Activated B cell treated with CpG ODN at 0.5 μM for 24 hours (primary cell): ENCODE measurements around the gene IMPA2. TPM values are rescaled to one million over a fixed set of nuclear protein-coding genes. Genes with fewer than 3 reads are reported as not detected.

Source experiments
- ATAC-seq: fragments of 200-7000 bp; cut with Tn5 transposase; one replicate; pipeline ENCODE4 v1.10.0; 2021; ENCODE audit warnings: low read depth, mild to moderate bottlenecking, moderate library complexity
- CTCF ChIA-PET: fragments of 350-600 bp; sonication (Branson Sonifier 250); formaldehyde crosslinking; loops from one replicate; lab custom pipeline; 2021; ENCODE audit warnings: antibody characterized with exemption; lab: Charles Lee
- POLR2A ChIA-PET: fragments of 350-600 bp; sonication (Branson Sonifier 250); formaldehyde crosslinking; loops from one replicate; lab custom pipeline; 2021; ENCODE audit warnings: antibody characterized with exemption; lab: Charles Lee
- DNase-seq: peaks from one replicate; pipeline ENCODE4 v3.0.0; 2022
- H3K27ac Mint-ChIP-seq: one replicate; pipeline ENCODE4 v1.8.0; 2020; ENCODE audit warnings: mixed read lengths
- H3K27me3 Mint-ChIP-seq: one replicate; pipeline ENCODE4 v1.8.0; 2021; ENCODE audit warnings: mixed read lengths
- H3K36me3 Mint-ChIP-seq: one replicate; pipeline ENCODE4 v1.8.0; 2021; ENCODE audit warnings: low read depth, mixed read lengths
- H3K4me1 Mint-ChIP-seq: one replicate; pipeline ENCODE4 v1.8.0; 2021; ENCODE audit warnings: mixed read lengths
- H3K4me3 Mint-ChIP-seq: one replicate; pipeline ENCODE4 v1.8.0; 2020; ENCODE audit warnings: mild to moderate bottlenecking, mixed read lengths
- H3K9me3 Mint-ChIP-seq: one replicate; pipeline ENCODE4 v1.8.0; 2020; ENCODE audit warnings: mixed read lengths
- intact Hi-C: fragments of 100-400 bp; cut with micrococcal nuclease; formaldehyde crosslinking; loops from one replicate; pipeline ENCODE4 v1.15.1; 2024
- total RNA-seq: library from RNA; stranded (reverse); gene quantifications from 2 replicates; pipeline ENCODE4 v1.2.3, GENCODE V29; 2022
- TF ChIP-seq, protein P1 (sequence below): fragments of 200-600 bp; IDR thresholded peaks from one replicate; pipeline ENCODE4 v1.8.0; 2022; ENCODE audit warnings: antibody characterized with exemption, mild to moderate bottlenecking

Gene IMPA2
- total RNA-seq, 1 donor from 2014 or later = 7.5 TPM

GRCh38 chr18:12000072-12000659 is 18.9 kb downstream of the IMPA2 start:
- H3K4me3 Mint-ChIP-seq = no peak overlapping the region
- H3K27ac Mint-ChIP-seq = no peak overlapping the region
- H3K27me3 Mint-ChIP-seq = no peaks in the 10 kb centered on the region
- H3K36me3 Mint-ChIP-seq = no peaks in the 10 kb centered on the region
- intact Hi-C loops = no loop called here
- peaks cover 9% of the 10 kb centered on the region for H3K4me1 Mint-ChIP-seq
- ChIA-PET POLR2A (no interaction called here), CTCF (interaction anchor here (10.4 kb wide), 1 partner anchor 62 kb away, joined by 236 read pairs; no protein-coding TSS in a partner anchor)
- H3K9me3 Mint-ChIP-seq = no peaks in the 10 kb centered on the region
- TF ChIP-seq, protein P1, sequence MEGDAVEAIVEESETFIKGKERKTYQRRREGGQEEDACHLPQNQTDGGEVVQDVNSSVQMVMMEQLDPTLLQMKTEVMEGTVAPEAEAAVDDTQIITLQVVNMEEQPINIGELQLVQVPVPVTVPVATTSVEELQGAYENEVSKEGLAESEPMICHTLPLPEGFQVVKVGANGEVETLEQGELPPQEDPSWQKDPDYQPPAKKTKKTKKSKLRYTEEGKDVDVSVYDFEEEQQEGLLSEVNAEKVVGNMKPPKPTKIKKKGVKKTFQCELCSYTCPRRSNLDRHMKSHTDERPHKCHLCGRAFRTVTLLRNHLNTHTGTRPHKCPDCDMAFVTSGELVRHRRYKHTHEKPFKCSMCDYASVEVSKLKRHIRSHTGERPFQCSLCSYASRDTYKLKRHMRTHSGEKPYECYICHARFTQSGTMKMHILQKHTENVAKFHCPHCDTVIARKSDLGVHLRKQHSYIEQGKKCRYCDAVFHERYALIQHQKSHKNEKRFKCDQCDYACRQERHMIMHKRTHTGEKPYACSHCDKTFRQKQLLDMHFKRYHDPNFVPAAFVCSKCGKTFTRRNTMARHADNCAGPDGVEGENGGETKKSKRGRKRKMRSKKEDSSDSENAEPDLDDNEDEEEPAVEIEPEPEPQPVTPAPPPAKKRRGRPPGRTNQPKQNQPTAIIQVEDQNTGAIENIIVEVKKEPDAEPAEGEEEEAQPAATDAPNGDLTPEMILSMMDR = no peak
- no peak for ATAC-seq
- no peak for DNase-seq

DNA sequence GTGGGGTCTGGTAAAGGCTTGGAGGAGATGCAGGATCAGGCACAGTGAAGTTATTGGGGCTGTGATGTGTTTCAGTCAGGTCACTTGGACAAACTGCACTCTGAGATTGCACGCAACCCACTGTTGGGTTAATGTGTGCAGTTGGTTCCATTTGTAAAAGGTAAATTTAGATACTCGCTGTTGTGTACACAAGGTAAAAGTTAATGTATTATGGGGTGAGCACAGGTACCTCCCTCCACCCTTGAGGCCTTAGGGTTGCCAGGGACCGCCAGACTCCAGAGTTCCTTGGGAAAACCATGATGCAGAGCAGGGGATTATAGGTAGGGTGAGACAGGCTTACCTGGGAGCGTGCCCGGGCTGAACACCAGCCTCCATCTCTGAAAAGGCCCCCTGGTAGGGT is 20.1 kb downstream of the IMPA2 start:
- ChIA-PET POLR2A (no interaction called here), CTCF (interaction anchor here (0.6 kb wide), 1 partner anchor 290 kb away, joined by 4 read pairs; no protein-coding TSS in a partner anchor)
- DNase-seq (no peak), ATAC-seq (no peak)
- TF ChIP-seq, protein P1 = no peak
- Mint-ChIP-seq H3K9me3 (no peaks in the 10 kb centered on the region), H3K4me3 (no peak overlapping the region), H3K27ac (no peak overlapping the region), H3K36me3 (no peaks in the 10 kb centered on the region), H3K4me1 (peaks cover 4% of the 10 kb centered on the region), H3K27me3 (no peaks in the 10 kb centered on the region)
- intact Hi-C loops = no loop called here

DNA sequence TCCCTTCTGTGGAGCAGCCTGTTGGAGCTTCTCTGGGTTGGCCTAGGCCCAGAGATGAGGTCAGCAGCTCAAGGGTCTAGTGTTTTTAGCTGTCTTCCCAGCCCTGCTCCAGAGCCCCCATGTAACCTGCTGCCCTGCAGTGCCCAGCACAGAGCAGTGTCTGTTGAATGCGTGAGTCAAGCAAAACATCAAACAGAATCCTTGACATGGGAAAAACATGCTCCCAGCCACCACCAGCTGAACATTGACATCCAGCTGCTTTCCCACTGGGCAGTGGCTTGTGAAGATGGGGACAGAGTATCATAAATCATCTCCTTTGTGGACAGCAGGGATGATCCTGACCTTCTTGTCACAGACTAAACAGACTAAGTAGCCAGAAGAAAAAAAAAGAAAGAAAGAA is 22.6 kb downstream of the IMPA2 start:
- no peaks in the 10 kb centered on the region for H3K36me3 Mint-ChIP-seq
- H3K27me3 Mint-ChIP-seq = no peaks in the 10 kb centered on the region
- ChIA-PET POLR2A (no interaction called here), CTCF (interaction anchor here (1.8 kb wide), 1 partner anchor 67 kb away, joined by 4 read pairs; no protein-coding TSS in a partner anchor)
- H3K4me3 Mint-ChIP-seq = no peak overlapping the region
- ATAC-seq (no peak), DNase-seq (no peak)
- intact Hi-C loops = no loop called here
- H3K27ac Mint-ChIP-seq = no peak overlapping the region
- no peaks in the 10 kb centered on the region for H3K9me3 Mint-ChIP-seq
- peaks cover 4% of the 10 kb centered on the region for H3K4me1 Mint-ChIP-seq
- TF ChIP-seq, protein P1 = no peak

GRCh38 chr18:12005538-12006487 is 24.5 kb downstream of the IMPA2 start:
- no peak overlapping the region for H3K27ac Mint-ChIP-seq
- H3K36me3 Mint-ChIP-seq = no peaks in the 10 kb centered on the region
- H3K4me1 Mint-ChIP-seq = peaks cover 4% of the 10 kb centered on the region
- intact Hi-C loops = no loop called here
- ChIA-PET CTCF (interaction anchor here (1.8 to 2.5 kb wide), 2 partner anchors 10 to 68 kb away, joined by 4 to 11 read pairs; no protein-coding TSS in a partner anchor), POLR2A (no interaction called here)
- TF ChIP-seq, protein P1 = no peak
- no peak overlapping the region for H3K4me3 Mint-ChIP-seq
- no peak for DNase-seq
- H3K27me3 Mint-ChIP-seq = no peaks in the 10 kb centered on the region
- ATAC-seq = no peak
- no peaks in the 10 kb centered on the region for H3K9me3 Mint-ChIP-seq

GRCh38 chr18:12006488-12006840 is 25.2 kb downstream of the IMPA2 start:
- no peak overlapping the region for H3K27ac Mint-ChIP-seq
- peaks cover 4% of the 10 kb centered on the region for H3K4me1 Mint-ChIP-seq
- no peaks in the 10 kb centered on the region for H3K27me3 Mint-ChIP-seq
- ATAC-seq (no peak), DNase-seq (no peak)
- TF ChIP-seq, protein P1 = no peak
- no peaks in the 10 kb centered on the region for H3K36me3 Mint-ChIP-seq
- POLR2A ChIA-PET = no interaction called here
- CTCF ChIA-PET = interaction anchor here (2.5 kb wide), 1 partner anchor 11 kb away, joined by 11 read pairs; no protein-coding TSS in a partner anchor
- H3K9me3 Mint-ChIP-seq = no peaks in the 10 kb centered on the region
- no peak overlapping the region for H3K4me3 Mint-ChIP-seq
- intact Hi-C loops = no loop called here
